OCI-LY7 (cell line): ENCODE results near the gene METTL1. TPM values are rescaled to one million over a fixed set of nuclear protein-coding genes. Genes with fewer than 3 reads are reported as not detected.

ENCODE experiments used
- BruUV-seq: library from RNA; stranded (reverse); fragments of 400-500 nt; replicated peaks from 2 replicates; lab custom pipeline; 2021; lab: Mats Ljungman, UMichigan
- CTCF ChIA-PET: fragments of 300-600 bp; sonication (Branson Sonifier 250); formaldehyde crosslinking; loops from one replicate; lab custom pipeline; 2022; ENCODE audit warnings: antibody characterized with exemption; ENCODE audit not compliant: unreplicated experiment; lab: Charles Lee
- POLR2A ChIA-PET: fragments of 300-600 bp; sonication (Branson Sonifier 250); formaldehyde crosslinking; loops from one replicate; lab custom pipeline; 2022; ENCODE audit warnings: antibody characterized with exemption; lab: Charles Lee
- DNase-seq: peaks from one replicate; pipeline ENCODE4 v3.0.0-alpha.2; 2015; ENCODE audit warnings: low spot score
- H2AFZ ChIP-seq: fragments of 200-600 bp; sonication (generic), shearing (Covaris generic); 2 replicates; pipeline ENCODE4 v1.6.1; 2014; ENCODE audit warnings: mild to moderate bottlenecking, antibody characterized with exemption, low read length, moderate library complexity
- H3K27ac ChIP-seq: fragments of 200-600 bp; sonication (generic); 2 replicates; pipeline ENCODE4 v1.5.1; 2014; ENCODE audit warnings: mixed run types, low read depth, mild to moderate bottlenecking, moderate library complexity, low read length, inconsistent platforms; ENCODE audit not compliant: poor library complexity, severe bottlenecking
- H3K36me3 ChIP-seq: fragments of 200-600 bp; sonication (generic); 2 replicates; pipeline ENCODE4 v1.6.1; 2014; ENCODE audit warnings: mild to moderate bottlenecking, antibody characterized with exemption, low read length, moderate library complexity, mixed read lengths; ENCODE audit not compliant: insufficient read depth
- H3K4me1 ChIP-seq: fragments of 200-600 bp; sonication (generic); 2 replicates; pipeline ENCODE4 v1.5.1; 2014; ENCODE audit warnings: mild to moderate bottlenecking, low read length; ENCODE audit not compliant: insufficient read depth, poor library complexity, severe bottlenecking
- H3K4me2 ChIP-seq: fragments of 200-600 bp; sonication (generic); 2 replicates; pipeline ENCODE4 v1.6.1; 2014; ENCODE audit warnings: mild to moderate bottlenecking, low read length
- H3K4me3 ChIP-seq: fragments of 200-600 bp; sonication (generic); 2 replicates; pipeline ENCODE4 v1.5.1; 2014; ENCODE audit warnings: mild to moderate bottlenecking, low read depth, low read length; ENCODE audit not compliant: poor library complexity, severe bottlenecking
- H3K79me2 ChIP-seq: fragments of 200-600 bp; sonication (generic); 2 replicates; pipeline ENCODE4 v1.6.1; 2016; ENCODE audit warnings: low read depth, mild to moderate bottlenecking, low read length, moderate library complexity, mixed read lengths; ENCODE audit not compliant: insufficient read depth
- H3K9me2 ChIP-seq: fragments of 200-600 bp; sonication (generic); 2 replicates; pipeline ENCODE4 v1.6.1; 2016; ENCODE audit warnings: mild to moderate bottlenecking, low read length, mixed read lengths; ENCODE audit not compliant: insufficient read depth
- H3K9me3 ChIP-seq: fragments of 200-600 bp; sonication (generic); 2 replicates; pipeline ENCODE4 v1.6.1; 2014; ENCODE audit warnings: mild to moderate bottlenecking, mixed run types, low read length, mixed read lengths
- H4K20me1 ChIP-seq: fragments of 200-600 bp; sonication (generic); 2 replicates; pipeline ENCODE4 v1.6.1; 2014; ENCODE audit warnings: mild to moderate bottlenecking, antibody characterized with exemption, low read length, moderate library complexity, mixed read lengths; ENCODE audit not compliant: insufficient read depth
- EZH2phosphoT487 ChIP-seq: fragments of 200-600 bp; sonication (generic); IDR thresholded peaks from 2 replicates; pipeline ENCODE4 v1.6.1; 2018; ENCODE audit warnings: low read depth, borderline replicate concordance, mild to moderate bottlenecking, mixed run types, antibody characterized with exemption, low read length, moderate library complexity, mixed read lengths
- intact Hi-C: fragments of 100-400 bp; cut with micrococcal nuclease; formaldehyde crosslinking; loops from one replicate; pipeline ENCODE4 v1.10.0; 2022; ENCODE audit not compliant: unreplicated experiment
- microRNA-seq: library from miRNA; unstranded; fragments of <30 nt; microRNA quantifications from one replicate; pipeline ENCODE4 v1.2.0, GENCODE V29; 2022; ENCODE audit warnings: borderline replicate concordance
- small RNA-seq: library from RNA; depleted of rRNA; stranded (forward); fragments of <200 nt; gene quantifications from one replicate; pipeline ENCODE3, GENCODE V24; 2014
- total RNA-seq, 2 experiments: library from RNA; depleted of rRNA in 1 of 2; stranded (reverse); fragments of >200 nt in 1 of 2; shearing (Covaris generic) in 1 of 2; gene quantifications; 2 replicates each; pipeline ENCODE4 v1.2.3, GENCODE V29; 2014 to 2022
- TF ChIP-seq, protein P1 (sequence below): fragments of 200-600 bp; sonication (generic); conservative IDR thresholded peaks from 2 replicates; pipeline ENCODE4 v1.5.1; 2014; ENCODE audit warnings: mild to moderate bottlenecking, antibody characterized with exemption, low read length, moderate library complexity, mixed read lengths

The METTL1 gene
- total RNA-seq, 2 experiments from 2014 or later, result 22.2 to 23.6 TPM

DNA sequence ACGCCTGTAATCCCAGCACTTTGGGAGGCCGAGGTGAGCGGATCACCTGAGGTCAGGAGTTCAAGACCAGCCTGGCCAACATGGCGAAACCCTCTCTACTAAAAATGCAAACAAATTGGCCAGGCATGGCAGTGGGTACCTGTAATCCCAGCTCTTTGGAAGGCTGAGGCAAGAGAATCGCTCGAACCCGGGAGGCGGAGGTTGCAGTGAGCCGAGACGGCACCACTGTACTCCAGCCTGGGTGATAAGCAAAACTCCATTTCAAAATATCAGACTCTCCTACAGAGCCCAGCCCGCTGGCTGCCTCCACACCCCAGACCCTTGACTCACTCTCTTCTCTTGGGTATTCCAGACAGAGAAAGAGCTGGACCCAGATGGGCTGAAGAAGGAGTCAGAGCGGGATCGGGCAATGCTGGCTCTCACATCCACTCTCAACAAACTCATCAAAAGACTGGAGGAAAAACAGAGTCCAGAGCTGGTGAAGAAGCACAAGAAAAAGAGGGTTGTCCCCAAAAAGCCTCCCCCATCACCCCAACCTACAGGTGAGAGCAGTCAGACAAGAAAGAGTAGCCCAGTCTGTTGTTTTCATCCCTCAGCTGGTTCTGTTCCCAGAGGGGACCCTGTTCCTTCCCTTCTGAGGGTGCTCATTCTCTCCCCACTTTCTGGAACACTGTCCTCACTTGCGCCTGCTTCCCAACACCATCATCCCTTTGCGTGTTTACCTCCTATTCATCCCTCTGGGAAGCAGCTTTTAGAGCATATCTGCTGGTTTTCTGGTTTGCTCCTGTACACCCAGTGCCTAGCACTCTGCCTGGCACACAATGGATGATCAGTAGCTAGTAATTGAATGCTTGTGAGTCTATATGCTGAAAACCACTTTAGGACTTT is 53.0 kb downstream of the METTL1 start:
- CTCF ChIA-PET, result interaction anchor here (0.6 kb wide), 1 partner anchor 26 kb away, joined by 3 read pairs; the partner anchor contains the start of gene TSPAN31

More for the DNA sequence above, 53.0 kb downstream of the METTL1 start:
- TF ChIP-seq, protein P1, sequence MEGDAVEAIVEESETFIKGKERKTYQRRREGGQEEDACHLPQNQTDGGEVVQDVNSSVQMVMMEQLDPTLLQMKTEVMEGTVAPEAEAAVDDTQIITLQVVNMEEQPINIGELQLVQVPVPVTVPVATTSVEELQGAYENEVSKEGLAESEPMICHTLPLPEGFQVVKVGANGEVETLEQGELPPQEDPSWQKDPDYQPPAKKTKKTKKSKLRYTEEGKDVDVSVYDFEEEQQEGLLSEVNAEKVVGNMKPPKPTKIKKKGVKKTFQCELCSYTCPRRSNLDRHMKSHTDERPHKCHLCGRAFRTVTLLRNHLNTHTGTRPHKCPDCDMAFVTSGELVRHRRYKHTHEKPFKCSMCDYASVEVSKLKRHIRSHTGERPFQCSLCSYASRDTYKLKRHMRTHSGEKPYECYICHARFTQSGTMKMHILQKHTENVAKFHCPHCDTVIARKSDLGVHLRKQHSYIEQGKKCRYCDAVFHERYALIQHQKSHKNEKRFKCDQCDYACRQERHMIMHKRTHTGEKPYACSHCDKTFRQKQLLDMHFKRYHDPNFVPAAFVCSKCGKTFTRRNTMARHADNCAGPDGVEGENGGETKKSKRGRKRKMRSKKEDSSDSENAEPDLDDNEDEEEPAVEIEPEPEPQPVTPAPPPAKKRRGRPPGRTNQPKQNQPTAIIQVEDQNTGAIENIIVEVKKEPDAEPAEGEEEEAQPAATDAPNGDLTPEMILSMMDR, result no peak
- TF ChIP-seq EZH2phosphoT487, result no peak
- Histone ChIP-seq H3K79me2 (no peaks in the 10 kb centered on the region), H3K9me2 (no peaks in the 10 kb centered on the region), H3K9me3 (no peaks in the 10 kb centered on the region), H3K36me3 (peaks cover 58% of the 10 kb centered on the region), H4K20me1 (no peaks in the 10 kb centered on the region), H3K27ac (no peak overlapping the region), H3K4me3 (no peak overlapping the region), H3K4me1 (peaks cover 22% of the 10 kb centered on the region), H2AFZ (no peak overlapping the region), H3K4me2 (no peak overlapping the region)
- no peak for DNase-seq
- POLR2A ChIA-PET, result interaction anchor here (0.6 to 1.0 kb wide), 2 partner anchors 9 to 42 kb away, joined by 3 to 4 read pairs; no protein-coding TSS in a partner anchor
- BruUV-seq, result no TSS peak
- intact Hi-C loops, result no loop called here

Small RNA genes lying within 50 kb of the gene (microRNA-seq; reads per million reads assigned to microRNA genes)
- gene MIR6759, result not detected

Small RNA genes lying within 50 kb of the gene (small RNA-seq; reads per million reads assigned to genes)
- not detected for gene RNU6-1083P

Other genes with a start within 250 kb of the METTL1 start
- gene MBD6, start 249.3 kb downstream of the METTL1 start, total RNA-seq (2014; rRNA removed; shearing (Covaris generic)), result 21.8 and 23.9 TPM in 2 replicates
- 110 and 112 TPM in 2 replicates for gene MBD6, start 249.3 kb downstream of the METTL1 start, total RNA-seq (2022)
- gene DCTN2, start 224.9 kb downstream of the METTL1 start, total RNA-seq (2014; rRNA removed; shearing (Covaris generic)), result 61.8 and 68.4 TPM in 2 replicates
- gene DCTN2, start 224.9 kb downstream of the METTL1 start, total RNA-seq (2022), result 97.2 and 98.9 TPM in 2 replicates
- 0.09 and 0.10 TPM in 2 replicates for gene KIF5A, start 222.1 kb downstream of the METTL1 start, total RNA-seq (2014; rRNA removed; shearing (Covaris generic))
- gene KIF5A, start 222.1 kb downstream of the METTL1 start, total RNA-seq (2022), result 1.2 and 1.6 TPM in 2 replicates
- gene PIP4K2C, start 180.9 kb downstream of the METTL1 start, total RNA-seq (2014; rRNA removed; shearing (Covaris generic)), result 9.0 and 14.5 TPM in 2 replicates
- gene PIP4K2C, start 180.9 kb downstream of the METTL1 start, total RNA-seq (2022), result 14.8 and 15.9 TPM in 2 replicates
- gene DTX3, start 167.3 kb downstream of the METTL1 start, total RNA-seq (2014; rRNA removed; shearing (Covaris generic)), result not detected in 2 replicates
- gene DTX3, start 167.3 kb downstream of the METTL1 start, total RNA-seq (2022), result 0.11 TPM in 1 of 2 replicates, not detected in the other
- not detected in 2 replicates for gene ARHGEF25, start 160.7 kb downstream of the METTL1 start, total RNA-seq (2014; rRNA removed; shearing (Covaris generic))
- gene ARHGEF25, start 160.7 kb downstream of the METTL1 start, total RNA-seq (2022), result not detected in 2 replicates
- gene B4GALNT1, start 138.9 kb downstream of the METTL1 start, total RNA-seq (2014; rRNA removed; shearing (Covaris generic)), result 1.1 and 1.2 TPM in 2 replicates
- 3.1 and 3.8 TPM in 2 replicates for gene B4GALNT1, start 138.9 kb downstream of the METTL1 start, total RNA-seq (2022)
- gene OS9, start 78.0 kb downstream of the METTL1 start, total RNA-seq (2014; rRNA removed; shearing (Covaris generic)), result 82.6 and 104 TPM in 2 replicates
- gene OS9, start 78.0 kb downstream of the METTL1 start, total RNA-seq (2022), result 109 and 112 TPM in 2 replicates
- gene AGAP2, start 33.4 kb downstream of the METTL1 start, total RNA-seq (2014; rRNA removed; shearing (Covaris generic)), result 10.7 and 14.8 TPM in 2 replicates
- 26.5 and 28.8 TPM in 2 replicates for gene AGAP2, start 33.4 kb downstream of the METTL1 start, total RNA-seq (2022)
- gene TSPAN31, start 27.1 kb downstream of the METTL1 start, total RNA-seq (2014; rRNA removed; shearing (Covaris generic)), result 0.80 and 2.4 TPM in 2 replicates
- gene TSPAN31, start 27.1 kb downstream of the METTL1 start, total RNA-seq (2022), result 6.3 and 6.4 TPM in 2 replicates
- 272 and 280 TPM in 2 replicates for gene CDK4, start 19.8 kb downstream of the METTL1 start, total RNA-seq (2014; rRNA removed; shearing (Covaris generic))
- 172 and 192 TPM in 2 replicates for gene CDK4, start 19.8 kb downstream of the METTL1 start, total RNA-seq (2022)
- gene MARCHF9, start 17.0 kb downstream of the METTL1 start, total RNA-seq (2014; rRNA removed; shearing (Covaris generic)), result 29.3 and 29.4 TPM in 2 replicates
- gene MARCHF9, start 17.0 kb downstream of the METTL1 start, total RNA-seq (2022), result 46.2 and 47.7 TPM in 2 replicates
- gene CYP27B1, start 5.0 kb downstream of the METTL1 start, total RNA-seq (2014; rRNA removed; shearing (Covaris generic)), result 6.5 and 7.1 TPM in 2 replicates
- gene CYP27B1, start 5.0 kb downstream of the METTL1 start, total RNA-seq (2022), result 6.6 and 6.9 TPM in 2 replicates
- gene EEF1AKMT3, start 509 bp upstream of the METTL1 start, total RNA-seq (2014; rRNA removed; shearing (Covaris generic)), result 3.4 and 5.3 TPM in 2 replicates
- 6.3 TPM in 2 replicates for gene EEF1AKMT3, start 509 bp upstream of the METTL1 start, total RNA-seq (2022)
- gene TSFM, start 10.7 kb upstream of the METTL1 start, total RNA-seq (2014; rRNA removed; shearing (Covaris generic)), result 35.2 and 49.8 TPM in 2 replicates
- gene TSFM, start 10.7 kb upstream of the METTL1 start, total RNA-seq (2022), result 38.5 and 49.8 TPM in 2 replicates
- gene AVIL, start 46.6 kb upstream of the METTL1 start, total RNA-seq (2014; rRNA removed; shearing (Covaris generic)), result 0.23 and 1.2 TPM in 2 replicates
- 1.6 and 2.6 TPM in 2 replicates for gene AVIL, start 46.6 kb upstream of the METTL1 start, total RNA-seq (2022)
- 38.8 and 44.2 TPM in 2 replicates for gene CTDSP2, start 74.6 kb upstream of the METTL1 start, total RNA-seq (2014; rRNA removed; shearing (Covaris generic))
- 118 and 145 TPM in 2 replicates for gene CTDSP2, start 74.6 kb upstream of the METTL1 start, total RNA-seq (2022)
- gene ATP23, start 169.5 kb upstream of the METTL1 start, total RNA-seq (2014; rRNA removed; shearing (Covaris generic)), result 42.9 and 51.3 TPM in 2 replicates
- gene ATP23, start 169.5 kb upstream of the METTL1 start, total RNA-seq (2022), result 27.5 and 31.7 TPM in 2 replicates